ENCODE results near the gene ANXA5. TPM values are rescaled to one million over a fixed set of nuclear protein-coding genes. Genes with fewer than 3 reads are reported as not detected.

Gene ANXA5
- polyA plus RNA-seq, 1 experiment: 591 TPM

DNA sequence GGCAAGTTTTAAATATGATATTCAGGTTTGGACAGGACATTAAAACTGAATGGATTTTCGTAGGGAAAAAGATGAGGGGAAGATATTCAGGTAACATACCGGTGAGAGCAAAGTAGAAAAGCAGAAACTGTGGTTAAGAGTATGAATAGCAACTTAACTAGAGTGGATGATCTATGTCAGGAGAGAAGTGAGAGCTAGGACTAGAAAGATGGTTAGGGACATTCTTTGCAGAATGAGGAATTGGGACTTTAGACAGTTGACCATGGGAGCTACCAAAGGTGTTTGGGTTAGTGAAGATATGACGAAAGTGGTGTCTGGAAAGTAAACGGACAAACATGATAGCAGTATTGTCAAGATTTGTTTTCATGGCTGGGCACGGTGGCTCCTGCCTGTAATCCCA, 45.2 kb downstream of the ANXA5 start:
- H3K36me3 ChIP-seq (ENCODE audit: control insufficient read depth, insufficient read depth, low read length): no peaks in the 10 kb centered on the region
- no peak for DNase-seq (ENCODE audit: low read depth)
- H3K4me3 ChIP-seq (ENCODE audit: low read depth, low read length): no peak overlapping the region
- POLR2A ChIA-PET: no interaction called here
- CTCF ChIA-PET: no interaction called here
- TF ChIP-seq, protein P1, sequence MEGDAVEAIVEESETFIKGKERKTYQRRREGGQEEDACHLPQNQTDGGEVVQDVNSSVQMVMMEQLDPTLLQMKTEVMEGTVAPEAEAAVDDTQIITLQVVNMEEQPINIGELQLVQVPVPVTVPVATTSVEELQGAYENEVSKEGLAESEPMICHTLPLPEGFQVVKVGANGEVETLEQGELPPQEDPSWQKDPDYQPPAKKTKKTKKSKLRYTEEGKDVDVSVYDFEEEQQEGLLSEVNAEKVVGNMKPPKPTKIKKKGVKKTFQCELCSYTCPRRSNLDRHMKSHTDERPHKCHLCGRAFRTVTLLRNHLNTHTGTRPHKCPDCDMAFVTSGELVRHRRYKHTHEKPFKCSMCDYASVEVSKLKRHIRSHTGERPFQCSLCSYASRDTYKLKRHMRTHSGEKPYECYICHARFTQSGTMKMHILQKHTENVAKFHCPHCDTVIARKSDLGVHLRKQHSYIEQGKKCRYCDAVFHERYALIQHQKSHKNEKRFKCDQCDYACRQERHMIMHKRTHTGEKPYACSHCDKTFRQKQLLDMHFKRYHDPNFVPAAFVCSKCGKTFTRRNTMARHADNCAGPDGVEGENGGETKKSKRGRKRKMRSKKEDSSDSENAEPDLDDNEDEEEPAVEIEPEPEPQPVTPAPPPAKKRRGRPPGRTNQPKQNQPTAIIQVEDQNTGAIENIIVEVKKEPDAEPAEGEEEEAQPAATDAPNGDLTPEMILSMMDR (IDR thresholded peaks at IDR 0.05; ENCODE audit: insufficient read depth, low read depth, low read length): no peak
- no peaks in the 10 kb centered on the region for H3K27me3 ChIP-seq (ENCODE audit: control insufficient read depth, insufficient read depth, low read length)

DNA sequence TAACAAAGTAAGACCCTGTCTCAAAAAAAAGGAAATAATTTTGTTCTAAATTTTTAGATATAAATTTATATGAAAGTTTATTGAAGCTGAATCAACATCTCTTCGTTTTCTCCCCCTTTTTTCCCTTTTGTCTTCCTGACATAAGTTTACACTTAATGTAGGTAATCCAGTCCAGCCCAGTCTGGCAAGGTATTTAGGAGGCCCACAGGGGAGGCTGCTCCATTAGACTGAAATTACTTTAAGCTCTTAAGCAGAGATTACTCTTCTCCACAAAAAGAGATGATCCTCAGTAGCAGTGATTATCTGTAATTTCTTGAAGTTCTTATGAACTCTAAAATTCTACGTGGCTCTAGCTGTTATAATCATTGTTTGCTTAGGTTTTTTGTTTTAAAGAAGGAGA, 46.0 kb downstream of the ANXA5 start:
- no peak for DNase-seq (ENCODE audit: low read depth)
- CTCF ChIA-PET: interaction anchor here (0.6 kb wide), 2 partner anchors 16 to 332 kb away, joined by 3 to 4 read pairs; no protein-coding TSS in a partner anchor
- TF ChIP-seq, protein P1 (IDR thresholded peaks at IDR 0.05; ENCODE audit: insufficient read depth, low read depth, low read length): no peak
- Histone ChIP-seq H3K4me3 (ENCODE audit: low read depth, low read length) (no peak overlapping the region), H3K36me3 (ENCODE audit: control insufficient read depth, insufficient read depth, low read length) (no peaks in the 10 kb centered on the region), H3K27me3 (ENCODE audit: control insufficient read depth, insufficient read depth, low read length) (no peaks in the 10 kb centered on the region)
- POLR2A ChIA-PET: no interaction called here

- ChIA-PET CTCF (interaction anchor here (0.9 kb wide), 1 partner anchor 164 kb away, joined by 3 read pairs; no protein-coding TSS in a partner anchor), POLR2A (no interaction called here)
- DNase-seq (ENCODE audit: low read depth): no peak
- H3K36me3 ChIP-seq (ENCODE audit: control insufficient read depth, insufficient read depth, low read length): no peaks in the 10 kb centered on the region
- H3K4me3 ChIP-seq (ENCODE audit: low read depth, low read length): no peak overlapping the region
- no peaks in the 10 kb centered on the region for H3K27me3 ChIP-seq (ENCODE audit: control insufficient read depth, insufficient read depth, low read length)
- TF ChIP-seq, protein P1 (IDR thresholded peaks at IDR 0.05; ENCODE audit: insufficient read depth, low read depth, low read length): no peak
These were observed 48.3 kb downstream of the ANXA5 start for GRCh38 chr4:121648516-121648915.

DNA sequence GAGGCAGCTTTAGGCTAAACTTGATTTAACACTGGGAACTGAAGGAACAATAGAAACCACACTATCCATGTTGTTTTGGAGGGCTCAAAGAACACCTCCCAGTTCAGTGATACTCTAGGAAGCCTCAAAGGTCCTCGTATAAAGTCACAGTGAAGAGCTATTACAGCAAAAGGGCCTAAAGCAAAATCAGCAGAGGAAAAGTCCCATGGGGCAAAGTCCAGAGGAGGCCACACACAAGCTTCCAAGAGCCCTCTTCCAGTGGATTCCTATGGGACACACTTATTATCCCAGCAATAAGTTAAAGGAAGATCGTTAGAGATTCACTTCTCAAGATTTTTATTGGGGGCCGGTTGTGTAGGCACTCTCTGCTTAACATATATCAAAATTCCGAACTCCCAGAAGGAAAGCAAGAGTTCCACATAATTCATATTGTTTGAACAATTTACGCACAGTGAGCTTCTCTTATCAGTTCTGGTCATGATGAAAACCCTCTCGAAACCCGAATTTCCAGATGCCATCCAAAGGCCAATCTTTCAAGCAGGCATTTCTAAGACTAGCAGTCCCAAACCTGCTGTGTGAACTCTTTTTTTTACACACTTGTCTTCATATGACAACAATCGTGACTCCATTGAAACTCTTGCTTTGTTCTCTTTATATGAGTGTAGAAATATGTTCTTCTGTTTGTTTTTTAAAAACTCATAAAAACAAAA, 53.7 kb downstream of the ANXA5 start:
- ChIA-PET POLR2A (interaction anchor here (0.6 kb wide), 1 partner anchor 11 kb away, joined by 3 read pairs; no protein-coding TSS in a partner anchor), CTCF (interaction anchor here (0.7 to 1.4 kb wide), 4 partner anchors 10 to 313 kb away, joined by 3 read pairs; no protein-coding TSS in a partner anchor)
- no peak overlapping the region for H3K4me3 ChIP-seq (ENCODE audit: low read depth, low read length)
- no peaks in the 10 kb centered on the region for H3K27me3 ChIP-seq (ENCODE audit: control insufficient read depth, insufficient read depth, low read length)
- no peaks in the 10 kb centered on the region for H3K36me3 ChIP-seq (ENCODE audit: control insufficient read depth, insufficient read depth, low read length)
- DNase-seq (ENCODE audit: low read depth): no peak
- TF ChIP-seq, protein P1 (IDR thresholded peaks at IDR 0.05; ENCODE audit: insufficient read depth, low read depth, low read length): no peak

GRCh38 chr4:121642292-121642691, 54.5 kb downstream of the ANXA5 start:
- TF ChIP-seq, protein P1 (IDR thresholded peaks at IDR 0.05; ENCODE audit: insufficient read depth, low read depth, low read length): no peak
- POLR2A ChIA-PET: interaction anchor here (0.6 kb wide), 1 partner anchor 10 kb away, joined by 3 read pairs; no protein-coding TSS in a partner anchor
- no peaks in the 10 kb centered on the region for H3K36me3 ChIP-seq (ENCODE audit: control insufficient read depth, insufficient read depth, low read length)
- H3K27me3 ChIP-seq (ENCODE audit: control insufficient read depth, insufficient read depth, low read length): no peaks in the 10 kb centered on the region
- CTCF ChIA-PET: interaction anchor here (0.7 to 1.4 kb wide), 4 partner anchors 11 to 312 kb away, joined by 3 read pairs; no protein-coding TSS in a partner anchor
- no peak overlapping the region for H3K4me3 ChIP-seq (ENCODE audit: low read depth, low read length)
- no peak for DNase-seq (ENCODE audit: low read depth)

Measured in BJ (cell line).